Measurements from ENCODE around the gene TSSK2.

The TSSK2 gene

GRCh38 chr22:19169002-19169946 is 38.2 kb downstream of the TSSK2 start:
- DNase-seq (ENCODE audit: low read depth in 2 of 2): no peak

- DNase-seq (ENCODE audit: low read depth in 2 of 2): no peak
These were observed 38.8 kb downstream of the TSSK2 start for GRCh38 chr22:19169947-19170318.

GRCh38 chr22:19172213-19173046 is 41.3 kb downstream of the TSSK2 start:
- no peak for DNase-seq (ENCODE audit: low read depth in 2 of 2)

- DNase-seq (ENCODE audit: low read depth in 2 of 2): no peak
These were observed 42.2 kb downstream of the TSSK2 start for GRCh38 chr22:19173047-19174035.

GRCh38 chr22:19174106-19175025 is 43.3 kb downstream of the TSSK2 start:
- DNase-seq (ENCODE audit: low read depth in 2 of 2): no peak

- DNase-seq (ENCODE audit: low read depth in 2 of 2): no peak
These were observed 44.0 kb downstream of the TSSK2 start for GRCh38 chr22:19175026-19175601.

GRCh38 chr22:19175602-19176174 is 44.6 kb downstream of the TSSK2 start:
- DNase-seq (ENCODE audit: low read depth in 2 of 2): no peak

GRCh38 chr22:19176175-19176643 is 45.1 kb downstream of the TSSK2 start:
- no peak for DNase-seq (ENCODE audit: low read depth in 2 of 2)

- DNase-seq (ENCODE audit: low read depth in 2 of 2): no peak
These were observed 45.6 kb downstream of the TSSK2 start for GRCh38 chr22:19176732-19177131.

GRCh38 chr22:19177164-19178064 is 46.3 kb downstream of the TSSK2 start:
- no peak for DNase-seq (ENCODE audit: low read depth in 2 of 2)

GRCh38 chr22:19178065-19178656 is 47.1 kb downstream of the TSSK2 start:
- DNase-seq (ENCODE audit: low read depth in 2 of 2): peak in 1 of 2 donors; percentile 30

GRCh38 chr22:19178657-19179496 is 47.8 kb downstream of the TSSK2 start, which contains the start of gene SLC25A1:
Gene SLC25A1, minus strand, starts transcription at chr22:19178736. Its CDS starts 63 bp downstream, at chr22:19178673.
- peak; percentile 55 to 60 for DNase-seq (ENCODE audit: low read depth in 2 of 2)

GRCh38 chr22:19179497-19180048 is 48.5 kb downstream of the TSSK2 start:
- DNase-seq (ENCODE audit: low read depth in 2 of 2): no peak

GRCh38 chr22:19180234-19180633 is 49.1 kb downstream of the TSSK2 start:
- DNase-seq (ENCODE audit: low read depth in 2 of 2): no peak

GRCh38 chr22:19180740-19181410 is 49.8 kb downstream of the TSSK2 start:
- DNase-seq (ENCODE audit: low read depth in 2 of 2): no peak
